Measurements from ENCODE around the gene MIOX.
"Not testable (repeated sequence)": the region's sequence is repeated elsewhere in the genome, so short reads cannot be mapped to it uniquely, and the experiment has no call there.

The MIOX gene

GRCh38 chr22:50531546-50531961 lies 44.9 kb downstream of the MIOX start:
- Histone ChIP-seq H3K79me2 (ENCODE audit: insufficient read depth, low read length) (no peaks in the 10 kb centered on the region), H3K4me2 (ENCODE audit: low read depth, low read length, poor library complexity, severe bottlenecking) (no peak overlapping the region), H3K27me3 (ENCODE audit: insufficient read depth, low read length, poor library complexity, severe bottlenecking) (no peaks in the 10 kb centered on the region), H3K9me2 (replicated peaks; ENCODE audit: low read depth, low read length) (no peaks in the 10 kb centered on the region), H3F3A (ENCODE audit: low read depth) (no peaks in the 10 kb centered on the region), H4K20me1 (ENCODE audit: insufficient read depth, low read length, poor library complexity, severe bottlenecking) (peaks cover 6% of the 10 kb centered on the region), H3K4me3 (ENCODE audit: low read length, poor library complexity, severe bottlenecking) (no peak overlapping the region), H3K36me3 (ENCODE audit: insufficient read depth, low read length) (no peaks in the 10 kb centered on the region), H3K9me3 (ENCODE audit: insufficient read depth, low read depth, low read length) (no peaks in the 10 kb centered on the region), H3K9ac (ENCODE audit: low read depth, low read length, poor library complexity, severe bottlenecking) (no peak overlapping the region), H2AFZ (ENCODE audit: low read length) (no peak overlapping the region), H3K4me1 (ENCODE audit: insufficient read depth, low read length, poor library complexity, severe bottlenecking) (peaks cover 13% of the 10 kb centered on the region)
- TF ChIP-seq CTCF (conservative IDR thresholded peaks at IDR 0.05; ENCODE audit: low read length) = no peak
- TF ChIP-seq EZH2phosphoT487 (IDR thresholded peaks at IDR 0.05; ENCODE audit: borderline replicate concordance) = no peak

- H2AFZ ChIP-seq (ENCODE audit: low read length) = no peak overlapping the region
- no peaks in the 10 kb centered on the region for H3K36me3 ChIP-seq (ENCODE audit: insufficient read depth, low read length)
- H3K79me2 ChIP-seq (ENCODE audit: insufficient read depth, low read length) = no peaks in the 10 kb centered on the region
- H3K27me3 ChIP-seq (ENCODE audit: insufficient read depth, low read length, poor library complexity, severe bottlenecking) = no peaks in the 10 kb centered on the region
- peaks cover 8% of the 10 kb centered on the region for H3K4me1 ChIP-seq (ENCODE audit: insufficient read depth, low read length, poor library complexity, severe bottlenecking)
- H3K4me3 ChIP-seq (ENCODE audit: low read length, poor library complexity, severe bottlenecking) = no peak overlapping the region
- H3K9ac ChIP-seq (ENCODE audit: low read depth, low read length, poor library complexity, severe bottlenecking) = no peak overlapping the region
- H3K4me2 ChIP-seq (ENCODE audit: low read depth, low read length, poor library complexity, severe bottlenecking) = no peak overlapping the region
- H3K9me2 ChIP-seq (replicated peaks; ENCODE audit: low read depth, low read length) = no peaks in the 10 kb centered on the region
- H3K9me3 ChIP-seq (ENCODE audit: insufficient read depth, low read depth, low read length) = no peaks in the 10 kb centered on the region
- H3F3A ChIP-seq (ENCODE audit: low read depth) = no peaks in the 10 kb centered on the region
- no peak for TF ChIP-seq CTCF (conservative IDR thresholded peaks at IDR 0.05; ENCODE audit: low read length)
- no peak for TF ChIP-seq EZH2phosphoT487 (IDR thresholded peaks at IDR 0.05; ENCODE audit: borderline replicate concordance)
- peaks cover 5% of the 10 kb centered on the region for H4K20me1 ChIP-seq (ENCODE audit: insufficient read depth, low read length, poor library complexity, severe bottlenecking)
Measured at GRCh38 chr22:50531962-50532674, 45.5 kb downstream of the MIOX start.

GRCh38 chr22:50532824-50533796 lies 46.5 kb downstream of the MIOX start:
- Histone ChIP-seq H2AFZ (ENCODE audit: low read length) (no peak overlapping the region), H4K20me1 (ENCODE audit: insufficient read depth, low read length, poor library complexity, severe bottlenecking) (no peaks in the 10 kb centered on the region), H3K79me2 (ENCODE audit: insufficient read depth, low read length) (no peaks in the 10 kb centered on the region), H3K9me3 (ENCODE audit: insufficient read depth, low read depth, low read length) (no peaks in the 10 kb centered on the region), H3K9ac (ENCODE audit: low read depth, low read length, poor library complexity, severe bottlenecking) (no peak overlapping the region), H3K4me3 (ENCODE audit: low read length, poor library complexity, severe bottlenecking) (no peak overlapping the region), H3K36me3 (ENCODE audit: insufficient read depth, low read length) (no peaks in the 10 kb centered on the region), H3F3A (ENCODE audit: low read depth) (no peaks in the 10 kb centered on the region), H3K4me2 (ENCODE audit: low read depth, low read length, poor library complexity, severe bottlenecking) (no peak overlapping the region), H3K27me3 (ENCODE audit: insufficient read depth, low read length, poor library complexity, severe bottlenecking) (no peaks in the 10 kb centered on the region), H3K4me1 (ENCODE audit: insufficient read depth, low read length, poor library complexity, severe bottlenecking) (peaks cover 3% of the 10 kb centered on the region), H3K9me2 (replicated peaks; ENCODE audit: low read depth, low read length) (no peaks in the 10 kb centered on the region)
- TF ChIP-seq CTCF (conservative IDR thresholded peaks at IDR 0.05; ENCODE audit: low read length) = no peak
- TF ChIP-seq EZH2phosphoT487 (IDR thresholded peaks at IDR 0.05; ENCODE audit: borderline replicate concordance) = no peak

GRCh38 chr22:50533856-50534711 lies 47.4 kb downstream of the MIOX start:
- H3K9ac ChIP-seq (ENCODE audit: low read depth, low read length, poor library complexity, severe bottlenecking); H3K4me2 ChIP-seq (ENCODE audit: low read depth, low read length, poor library complexity, severe bottlenecking); H3K79me2 ChIP-seq (ENCODE audit: insufficient read depth, low read length); H3K36me3 ChIP-seq (ENCODE audit: insufficient read depth, low read length); H3K9me2 ChIP-seq (replicated peaks; ENCODE audit: low read depth, low read length); H4K20me1 ChIP-seq (ENCODE audit: insufficient read depth, low read length, poor library complexity, severe bottlenecking); H3K27me3 ChIP-seq (ENCODE audit: insufficient read depth, low read length, poor library complexity, severe bottlenecking); H3F3A ChIP-seq (ENCODE audit: low read depth); H3K9me3 ChIP-seq (ENCODE audit: insufficient read depth, low read depth, low read length); H3K4me3 ChIP-seq (ENCODE audit: low read length, poor library complexity, severe bottlenecking); H2AFZ ChIP-seq (ENCODE audit: low read length); H3K4me1 ChIP-seq (ENCODE audit: insufficient read depth, low read length, poor library complexity, severe bottlenecking): not testable (repeated sequence)

All from Loucy (cell line).